ENCODE data around the gene ZDHHC7.

- TF ChIP-seq RAD21 (IDR thresholded peaks at IDR 0.05 in 1 of 2, conservative IDR thresholded peaks at IDR 0.05 in 1 of 2; ENCODE audit: low read depth in 2 of 2, low read length in 2 of 2) (no peak), POLR2A (IDR thresholded peaks at IDR 0.05; ENCODE audit: control extremely low read depth in 1 of 2, low read depth in 2 of 2, low read length in 2 of 2) (no peak), JUND (IDR thresholded peaks at IDR 0.05; ENCODE audit: low read length) (no peak), EP300 (IDR thresholded peaks at IDR 0.05; ENCODE audit: borderline replicate concordance in 1 of 2, low read depth in 2 of 2, low read length in 2 of 2) (no peak), CTCF (IDR thresholded peaks at IDR 0.05; ENCODE audit: control extremely low read depth in 1 of 3, insufficient read depth in 1 of 3, low read depth in 1 of 3, low read length in 3 of 3) (no peak), CREB1 (IDR thresholded peaks at IDR 0.05) (no peak), EZH2 (IDR thresholded peaks at IDR 0.05; ENCODE audit: low read depth, low read length, severe bottlenecking) (no peak), YY1 (IDR thresholded peaks at IDR 0.05; ENCODE audit: low read depth, low read length) (no peak), MAFK (IDR thresholded peaks at IDR 0.05; ENCODE audit: low read depth, low read length) (no peak), ATF3 (IDR thresholded peaks at IDR 0.05; ENCODE audit: insufficient read depth, low read depth, low read length) (no peak), GABPA (IDR thresholded peaks at IDR 0.05; ENCODE audit: borderline replicate concordance, insufficient read depth, low read length) (no peak), MAX (IDR thresholded peaks at IDR 0.05) (no peak), TAF7 (optimal IDR thresholded peaks at IDR 0.05; ENCODE audit: borderline replicate concordance, low read depth, low read length) (no peak), NRF1 (IDR thresholded peaks at IDR 0.05; ENCODE audit: low read depth, low read length) (no peak)
These were observed 80.2 kb downstream of the ZDHHC7 start for GRCh38 chr16:84931107-84931494.

Data from H1 (cell line).